Transverse colon (tissue), 4 donors: ENCODE measurements around the gene PDE7B. TPM values are rescaled to one million over a fixed set of nuclear protein-coding genes. Genes with fewer than 3 reads are reported as not detected.

Experiments
- DNase-seq: peaks from one replicate; pipeline ENCODE4 v3.0.0-alpha.2; 2019
- H3K27ac ChIP-seq, 4 donors: fragments of 200-600 bp; sonication (generic); 2 replicates each; pipeline ENCODE4 v1.5.1; 2016 to 2018; ENCODE audit warnings: inconsistent platforms in 4 of 4
- H3K27me3 ChIP-seq: fragments of 200-600 bp; sonication (generic); 2 replicates; pipeline ENCODE4 v1.5.1; 2017; ENCODE audit warnings: inconsistent platforms
- H3K36me3 ChIP-seq, 4 donors: fragments of 200-600 bp; sonication (generic); 2 replicates each; pipeline ENCODE4 v1.5.1; 2017 to 2019; ENCODE audit warnings: inconsistent platforms in 4 of 4
- H3K4me1 ChIP-seq, 4 donors: fragments of 200-600 bp; sonication (generic); 2 replicates each; pipeline ENCODE4 v1.5.1; 2017 to 2020; ENCODE audit warnings: inconsistent platforms in 4 of 4
- H3K4me3 ChIP-seq, 4 donors: fragments of 200-600 bp; sonication (generic); 1 replicate in 1 of 4; 2 replicates in 3 of 4; pipeline versions ENCODE4 v1.5.1 to v1.6.1; 2017 to 2019; ENCODE audit warnings: inconsistent platforms in 4 of 4
- H3K9me3 ChIP-seq, 2 donors: fragments of 200-600 bp; sonication (generic); 2 replicates each; pipeline ENCODE4 v1.5.1; 2017 to 2019; ENCODE audit warnings: inconsistent platforms in 2 of 2
- EP300 ChIP-seq: sonication (generic); formaldehyde crosslinking; IDR thresholded peaks from one replicate; pipeline ENCODE4 v1.6.1; 2017; ENCODE audit warnings: antibody characterized with exemption, low read depth
- POLR2A ChIP-seq: fragments of 450-650 bp; IDR thresholded peaks from one replicate; pipeline ENCODE4 v1.6.1; 2016; ENCODE audit warnings: antibody characterized with exemption, mild to moderate bottlenecking, moderate library complexity
- POLR2AphosphoS5 ChIP-seq, 3 donors: sonication (generic); formaldehyde crosslinking; IDR thresholded peaks; one replicate each; pipeline ENCODE4 v1.6.1; 2016; ENCODE audit warnings: antibody characterized with exemption in 3 of 3
- WGBS, 2 donors: methylation state at CpG; one replicate each; pipeline ENCODE4 v1.1.5; 2018; ENCODE audit warnings: low coverage in 1 of 2; 5-methylcytosine and 5-hydroxymethylcytosine counted together
- in situ Hi-C, 4 donors: fragments of 200-750 bp; cut with MboI; loops; one replicate each; pipeline versions ENCODE4 v1.15.0 to v1.15.1; 2017; ENCODE audit warnings: low sequenced_read_pairs in 3 of 4, low pct_ligation_motif_present in 1 of 4, low pct_unique_long_range_greater_than_20kb in 1 of 4
- intact Hi-C: fragments of 100-400 bp; cut with DNase I; formaldehyde crosslinking; loops from one replicate; pipeline ENCODE4 v1.15.1; 2023; ENCODE audit warnings: low total_unique reads
- total RNA-seq, 4 donors: library from RNA; depleted of rRNA; stranded (reverse); fragments of >200 nt; gene quantifications; one replicate each; pipeline ENCODE4 v1.1.0, GENCODE V29; 2016
- TF ChIP-seq, protein P1 (sequence below), 5 experiments: fragments of 200-600 bp in 3 of 5; fragments of 450-650 bp in 2 of 5; sonication (generic) in 3 of 5; IDR thresholded peaks; 1 replicate in 2 of 5; 2 replicates in 3 of 5; pipeline ENCODE4 v1.5.1; 2016 to 2017; ENCODE audit warnings: antibody characterized with exemption in 5 of 5, inconsistent platforms in 3 of 5, mild to moderate bottlenecking in 2 of 5, moderate library complexity in 1 of 5

Gene PDE7B
- total RNA-seq, 4 donors from 2014 or later: 0.40 to 2.2 (median 1.4) TPM

DNA sequence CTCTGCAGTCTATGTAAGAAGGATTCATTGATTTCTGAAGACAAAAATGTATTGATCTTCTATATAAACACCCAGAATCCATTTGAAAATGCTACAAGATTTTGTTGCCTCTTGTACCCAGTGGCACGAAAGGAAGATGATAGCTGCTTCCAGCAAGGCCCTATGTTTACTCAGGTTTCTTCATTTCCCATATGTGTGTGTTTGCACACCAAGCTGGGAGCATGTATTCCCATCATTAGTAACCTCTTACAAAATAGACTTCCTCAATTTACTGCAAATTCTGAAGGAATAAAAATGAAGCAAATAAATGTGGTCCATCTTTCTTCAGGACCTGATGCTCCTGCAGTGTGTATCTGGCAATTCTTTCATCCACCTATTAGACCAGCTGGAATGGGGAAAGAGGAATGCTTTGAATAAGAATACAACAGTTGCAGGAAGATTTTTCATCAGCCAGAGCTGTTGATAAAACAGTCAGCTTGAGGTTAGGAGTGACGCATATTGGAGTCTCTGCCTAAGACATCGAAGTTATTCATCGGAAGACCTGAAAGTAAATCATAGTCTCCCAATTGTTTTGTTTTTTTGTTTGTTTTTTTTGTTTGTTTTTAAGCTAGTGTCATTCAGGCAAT is 132.3 kb downstream of the PDE7B start:
- Histone ChIP-seq H3K36me3 (no peaks in the 10 kb centered on the region), H3K4me3 (no peak overlapping the region), H3K4me1 (no peaks in the 10 kb centered on the region), H3K9me3 (no peaks in the 10 kb centered on the region), H3K27ac (no peak overlapping the region), H3K27me3 (no peaks in the 10 kb centered on the region)
- intact Hi-C loops (no loop called here), in situ Hi-C loops (no loop called here)
- TF ChIP-seq POLR2AphosphoS5 (IDR thresholded peaks at IDR 0.05): no peak
- no peak for TF ChIP-seq EP300
- TF ChIP-seq, protein P1, sequence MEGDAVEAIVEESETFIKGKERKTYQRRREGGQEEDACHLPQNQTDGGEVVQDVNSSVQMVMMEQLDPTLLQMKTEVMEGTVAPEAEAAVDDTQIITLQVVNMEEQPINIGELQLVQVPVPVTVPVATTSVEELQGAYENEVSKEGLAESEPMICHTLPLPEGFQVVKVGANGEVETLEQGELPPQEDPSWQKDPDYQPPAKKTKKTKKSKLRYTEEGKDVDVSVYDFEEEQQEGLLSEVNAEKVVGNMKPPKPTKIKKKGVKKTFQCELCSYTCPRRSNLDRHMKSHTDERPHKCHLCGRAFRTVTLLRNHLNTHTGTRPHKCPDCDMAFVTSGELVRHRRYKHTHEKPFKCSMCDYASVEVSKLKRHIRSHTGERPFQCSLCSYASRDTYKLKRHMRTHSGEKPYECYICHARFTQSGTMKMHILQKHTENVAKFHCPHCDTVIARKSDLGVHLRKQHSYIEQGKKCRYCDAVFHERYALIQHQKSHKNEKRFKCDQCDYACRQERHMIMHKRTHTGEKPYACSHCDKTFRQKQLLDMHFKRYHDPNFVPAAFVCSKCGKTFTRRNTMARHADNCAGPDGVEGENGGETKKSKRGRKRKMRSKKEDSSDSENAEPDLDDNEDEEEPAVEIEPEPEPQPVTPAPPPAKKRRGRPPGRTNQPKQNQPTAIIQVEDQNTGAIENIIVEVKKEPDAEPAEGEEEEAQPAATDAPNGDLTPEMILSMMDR (IDR thresholded peaks at IDR 0.05): no peak
- TF ChIP-seq POLR2A: no peak
- DNase-seq: no peak
- WGBS, 2 donors: 89 to 93% methylated on average over 4 of the region's 4 CpGs

DNA sequence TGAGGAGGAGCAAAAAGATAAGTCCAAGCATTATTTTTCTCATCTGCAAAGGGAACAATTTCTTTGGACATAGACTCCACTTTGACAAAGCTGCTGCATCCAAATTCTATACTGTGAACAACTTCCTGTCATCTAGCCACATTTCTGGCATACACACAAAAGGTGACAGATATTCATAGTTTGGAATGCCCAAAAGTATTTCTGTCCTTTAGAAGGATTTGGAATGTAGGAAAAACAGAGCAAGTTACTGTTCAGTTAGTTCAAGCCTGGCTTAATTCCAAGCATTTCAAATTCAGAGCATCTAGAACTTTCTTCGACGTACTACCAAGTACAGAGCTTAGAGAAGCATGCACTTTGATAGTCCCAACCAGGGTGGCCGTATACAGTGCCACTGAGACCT is 134.0 kb downstream of the PDE7B start:
- no peak overlapping the region for H3K27ac ChIP-seq
- H3K4me1 ChIP-seq: no peaks in the 10 kb centered on the region
- no peak overlapping the region for H3K4me3 ChIP-seq
- intact Hi-C loops: no loop called here
- H3K27me3 ChIP-seq: no peaks in the 10 kb centered on the region
- WGBS, 2 donors: 80 to 82% methylated on average over 1 to 3 of the region's 3 CpGs
- in situ Hi-C loops: no loop called here
- no peak for DNase-seq
- no peaks in the 10 kb centered on the region for H3K9me3 ChIP-seq
- TF ChIP-seq, protein P1 (IDR thresholded peaks at IDR 0.05): no peak
- TF ChIP-seq POLR2AphosphoS5 (IDR thresholded peaks at IDR 0.05) (no peak), POLR2A (no peak), EP300 (no peak)
- no peaks in the 10 kb centered on the region for H3K36me3 ChIP-seq

DNA sequence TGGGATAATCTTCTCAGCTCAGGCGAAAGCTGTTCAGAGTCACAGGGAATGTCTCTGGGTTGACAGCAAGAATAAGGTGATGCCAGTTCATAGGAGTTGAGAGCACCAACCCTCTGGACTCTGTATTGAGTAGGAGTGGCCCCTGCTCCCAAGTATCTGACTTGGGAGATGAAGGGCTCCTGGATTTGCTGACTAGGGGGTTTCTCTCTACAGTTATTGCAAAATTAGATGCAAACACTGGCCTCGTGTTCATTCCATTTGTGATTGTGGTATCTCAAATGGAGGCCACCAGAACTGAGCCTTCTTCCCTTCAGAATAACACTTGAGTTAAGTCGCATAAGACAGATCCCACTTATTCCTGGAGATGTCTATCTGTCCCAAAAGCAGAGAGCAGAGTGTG is 135.7 kb downstream of the PDE7B start:
- in situ Hi-C loops: no loop called here
- no peak for DNase-seq
- 85 to 87% methylated on average over 3 of the region's 3 CpGs for WGBS, 2 donors
- Histone ChIP-seq H3K4me1 (no peaks in the 10 kb centered on the region), H3K9me3 (no peaks in the 10 kb centered on the region), H3K36me3 (no peaks in the 10 kb centered on the region), H3K27me3 (no peaks in the 10 kb centered on the region), H3K4me3 (no peak overlapping the region), H3K27ac (no peak overlapping the region)
- intact Hi-C loops: no loop called here
- TF ChIP-seq POLR2AphosphoS5 (IDR thresholded peaks at IDR 0.05) (no peak), POLR2A (no peak), EP300 (no peak)
- TF ChIP-seq, protein P1 (IDR thresholded peaks at IDR 0.05): no peak

DNA sequence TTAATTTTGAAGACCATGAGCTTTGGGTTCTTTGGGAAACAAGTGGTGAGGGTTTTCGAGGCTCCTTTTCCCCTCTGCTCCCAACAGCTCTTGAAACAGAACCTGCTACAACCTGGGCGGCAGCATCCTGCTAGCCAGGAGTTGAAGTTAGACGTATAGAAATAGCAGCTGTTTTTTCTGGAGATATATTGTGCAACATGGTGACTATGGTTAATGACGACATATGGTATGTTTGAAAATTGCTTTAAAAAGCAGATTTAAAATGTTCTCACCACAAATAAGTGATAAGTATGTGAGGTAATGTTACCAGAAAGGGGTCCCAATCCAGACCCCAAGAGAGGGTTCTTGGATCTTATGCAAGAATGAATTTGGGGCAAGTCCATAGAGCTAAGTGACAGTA is 138.9 kb downstream of the PDE7B start:
- in situ Hi-C loops (no loop called here), intact Hi-C loops (no loop called here)
- Histone ChIP-seq H3K27me3 (no peaks in the 10 kb centered on the region), H3K9me3 (no peaks in the 10 kb centered on the region), H3K4me1 (no peaks in the 10 kb centered on the region), H3K4me3 (no peak overlapping the region), H3K27ac (no peak overlapping the region), H3K36me3 (no peaks in the 10 kb centered on the region)
- WGBS, 2 donors: 70 to 88% methylated on average over 4 of the region's 4 CpGs
- no peak for DNase-seq
- TF ChIP-seq, protein P1 (IDR thresholded peaks at IDR 0.05): no peak
- TF ChIP-seq EP300: no peak
- TF ChIP-seq POLR2AphosphoS5 (IDR thresholded peaks at IDR 0.05): no peak
- TF ChIP-seq POLR2A: no peak
